Measurements from ENCODE around the gene RBCK1. TPM values are rescaled to one million over a fixed set of nuclear protein-coding genes. Genes with fewer than 3 reads are reported as not detected.
"Not testable (repeated sequence)": the region's sequence is repeated elsewhere in the genome, so short reads cannot be mapped to it uniquely, and the experiment has no call there.

Gene RBCK1
- polyA plus RNA-seq, 1 experiment, result 130 TPM

DNA sequence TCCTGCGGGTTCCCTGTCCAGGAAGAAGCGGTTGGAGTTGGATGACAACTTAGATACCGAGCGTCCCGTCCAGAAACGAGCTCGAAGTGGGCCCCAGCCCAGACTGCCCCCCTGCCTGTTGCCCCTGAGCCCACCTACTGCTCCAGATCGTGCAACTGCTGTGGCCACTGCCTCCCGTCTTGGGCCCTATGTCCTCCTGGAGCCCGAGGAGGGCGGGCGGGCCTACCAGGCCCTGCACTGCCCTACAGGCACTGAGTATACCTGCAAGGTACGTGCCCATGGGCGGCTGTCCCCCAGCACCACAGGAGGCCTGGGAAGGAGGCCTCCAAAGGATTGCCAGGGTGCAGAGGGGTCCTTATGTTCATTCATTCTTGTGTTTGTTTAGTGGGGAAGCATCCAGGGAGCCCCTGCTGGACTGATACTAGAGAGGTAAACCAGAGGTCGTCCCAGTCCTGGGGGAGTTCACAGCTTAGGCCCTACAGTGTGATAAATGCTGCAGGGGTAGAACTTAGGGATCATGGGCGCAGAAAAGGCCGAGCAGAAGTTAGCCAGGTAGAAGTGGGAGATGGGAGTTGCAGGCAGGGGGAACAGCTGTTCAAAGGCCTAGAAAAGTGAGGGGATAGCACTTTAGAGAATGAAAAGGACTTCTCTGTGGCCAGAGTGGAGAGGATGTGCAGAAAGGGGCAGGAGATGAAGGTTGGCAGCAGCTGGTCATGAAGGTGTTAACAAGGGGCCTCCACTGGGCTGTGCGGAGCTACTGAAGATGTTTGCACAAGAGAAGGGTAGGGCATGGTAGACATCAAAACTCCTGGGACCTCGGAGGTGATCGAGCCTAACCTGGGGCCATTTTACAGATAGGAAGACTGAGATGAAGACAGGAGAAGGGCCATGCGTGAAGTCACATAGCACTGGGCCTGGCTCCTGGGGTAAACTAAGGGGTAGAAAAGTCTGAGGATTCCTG, 19.8 kb upstream of the RBCK1 start:
- TF ChIP-seq, protein P1, sequence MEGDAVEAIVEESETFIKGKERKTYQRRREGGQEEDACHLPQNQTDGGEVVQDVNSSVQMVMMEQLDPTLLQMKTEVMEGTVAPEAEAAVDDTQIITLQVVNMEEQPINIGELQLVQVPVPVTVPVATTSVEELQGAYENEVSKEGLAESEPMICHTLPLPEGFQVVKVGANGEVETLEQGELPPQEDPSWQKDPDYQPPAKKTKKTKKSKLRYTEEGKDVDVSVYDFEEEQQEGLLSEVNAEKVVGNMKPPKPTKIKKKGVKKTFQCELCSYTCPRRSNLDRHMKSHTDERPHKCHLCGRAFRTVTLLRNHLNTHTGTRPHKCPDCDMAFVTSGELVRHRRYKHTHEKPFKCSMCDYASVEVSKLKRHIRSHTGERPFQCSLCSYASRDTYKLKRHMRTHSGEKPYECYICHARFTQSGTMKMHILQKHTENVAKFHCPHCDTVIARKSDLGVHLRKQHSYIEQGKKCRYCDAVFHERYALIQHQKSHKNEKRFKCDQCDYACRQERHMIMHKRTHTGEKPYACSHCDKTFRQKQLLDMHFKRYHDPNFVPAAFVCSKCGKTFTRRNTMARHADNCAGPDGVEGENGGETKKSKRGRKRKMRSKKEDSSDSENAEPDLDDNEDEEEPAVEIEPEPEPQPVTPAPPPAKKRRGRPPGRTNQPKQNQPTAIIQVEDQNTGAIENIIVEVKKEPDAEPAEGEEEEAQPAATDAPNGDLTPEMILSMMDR (IDR thresholded peaks at IDR 0.05; ENCODE audit: insufficient read depth, low read depth, low read length), result no peak
- POLR2A ChIA-PET, result no interaction called here
- Histone ChIP-seq H3K27me3 (ENCODE audit: control insufficient read depth, insufficient read depth, low read length) (no peaks in the 10 kb centered on the region), H3K4me3 (ENCODE audit: low read depth, low read length) (no peak overlapping the region), H3K36me3 (ENCODE audit: control insufficient read depth, insufficient read depth, low read length) (peaks cover 41% of the 10 kb centered on the region)
- CTCF ChIA-PET, result interaction anchor here (1.1 kb wide), 1 partner anchor 10 kb away, joined by 3 read pairs; no protein-coding TSS in a partner anchor
- DNase-seq (ENCODE audit: low read depth), result no peak

DNA sequence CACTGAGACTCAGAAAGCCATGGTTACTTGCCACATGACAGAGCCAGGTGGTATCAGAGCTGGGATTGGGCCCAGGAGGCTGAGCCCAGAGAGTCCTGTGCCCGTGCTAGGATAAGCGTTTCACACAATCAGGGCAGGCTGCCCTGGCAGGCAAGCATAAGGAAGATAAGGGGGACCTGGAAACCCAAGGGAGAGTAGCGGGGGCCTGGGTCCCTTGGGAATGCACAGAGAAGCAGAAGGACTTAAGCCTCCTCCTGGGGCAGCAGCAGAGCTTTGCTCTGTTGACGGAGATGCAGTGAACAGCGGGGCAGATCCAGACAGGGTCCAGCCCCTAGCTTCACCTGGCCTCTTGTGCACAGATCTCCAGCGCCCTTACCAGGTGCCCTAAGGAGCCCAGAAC, 18.9 kb upstream of the RBCK1 start:
- TF ChIP-seq, protein P1 (IDR thresholded peaks at IDR 0.05; ENCODE audit: insufficient read depth, low read depth, low read length), result no peak
- no peaks in the 10 kb centered on the region for H3K27me3 ChIP-seq (ENCODE audit: control insufficient read depth, insufficient read depth, low read length)
- no peak overlapping the region for H3K4me3 ChIP-seq (ENCODE audit: low read depth, low read length)
- ChIA-PET POLR2A (no interaction called here), CTCF (no interaction called here)
- DNase-seq (ENCODE audit: low read depth), result no peak
- H3K36me3 ChIP-seq (ENCODE audit: control insufficient read depth, insufficient read depth, low read length), result peaks cover 39% of the 10 kb centered on the region

DNA sequence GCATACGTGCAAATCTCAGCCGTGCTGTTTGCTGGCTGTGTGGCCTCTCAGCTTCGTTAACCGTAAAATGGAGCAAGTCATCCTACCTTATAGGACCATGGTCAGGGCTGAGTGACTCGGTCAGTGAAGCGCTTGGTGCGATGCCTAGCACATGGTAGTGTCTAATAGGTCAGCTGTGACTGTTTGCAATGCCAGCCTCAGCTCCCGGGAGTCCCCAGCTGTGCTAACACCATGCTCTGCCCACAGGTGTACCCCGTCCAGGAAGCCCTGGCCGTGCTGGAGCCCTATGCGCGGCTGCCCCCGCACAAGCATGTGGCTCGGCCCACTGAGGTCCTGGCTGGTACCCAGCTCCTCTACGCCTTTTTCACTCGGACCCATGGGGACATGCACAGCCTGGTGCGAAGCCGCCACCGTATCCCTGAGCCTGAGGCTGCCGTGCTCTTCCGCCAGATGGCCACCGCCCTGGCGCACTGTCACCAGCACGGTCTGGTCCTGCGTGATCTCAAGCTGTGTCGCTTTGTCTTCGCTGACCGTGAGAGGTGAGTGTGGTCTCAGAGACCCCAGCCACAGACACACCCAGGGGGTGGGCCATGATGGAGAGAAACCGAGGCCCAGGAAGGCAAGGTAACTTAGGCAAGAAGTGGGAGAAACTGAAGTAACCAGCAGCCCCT, 16.9 kb upstream of the RBCK1 start:
- ChIA-PET POLR2A (no interaction called here), CTCF (interaction anchor here (0.7 to 1.3 kb wide), 2 partner anchors 9 to 10 kb away, joined by 3 to 4 read pairs; no protein-coding TSS in a partner anchor)
- Histone ChIP-seq H3K27me3 (ENCODE audit: control insufficient read depth, insufficient read depth, low read length) (no peaks in the 10 kb centered on the region), H3K4me3 (ENCODE audit: low read depth, low read length) (no peak overlapping the region), H3K36me3 (ENCODE audit: control insufficient read depth, insufficient read depth, low read length) (peaks cover 47% of the 10 kb centered on the region)
- no peak for DNase-seq (ENCODE audit: low read depth)
- TF ChIP-seq, protein P1 (IDR thresholded peaks at IDR 0.05; ENCODE audit: insufficient read depth, low read depth, low read length), result no peak

DNA sequence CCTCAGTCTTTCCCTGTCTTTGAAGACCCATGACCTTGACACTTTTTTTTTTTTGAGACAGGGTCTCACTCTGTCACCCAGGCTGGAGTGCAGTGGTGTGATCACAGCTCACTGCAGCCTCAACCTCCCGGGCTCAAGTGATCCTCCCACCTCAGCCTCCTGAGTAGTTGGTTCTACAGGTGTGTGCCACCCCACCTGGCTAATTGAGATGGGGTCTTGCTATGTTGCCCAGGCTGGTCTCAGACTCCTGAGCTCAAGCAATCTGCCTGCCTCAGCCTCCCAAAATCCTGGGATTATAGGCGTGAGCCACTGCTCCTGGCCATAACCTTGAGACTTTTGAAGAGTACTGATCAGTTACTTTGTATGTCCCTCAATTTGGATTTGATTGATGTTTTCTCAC, 14.8 kb upstream of the RBCK1 start:
- H3K4me3 ChIP-seq (ENCODE audit: low read depth, low read length); H3K27me3 ChIP-seq (ENCODE audit: control insufficient read depth, insufficient read depth, low read length); CTCF ChIA-PET; DNase-seq (ENCODE audit: low read depth); POLR2A ChIA-PET: not testable (repeated sequence)
- H3K36me3 ChIP-seq (ENCODE audit: control insufficient read depth, insufficient read depth, low read length), result peaks cover 57% of the 10 kb centered on the region

DNA sequence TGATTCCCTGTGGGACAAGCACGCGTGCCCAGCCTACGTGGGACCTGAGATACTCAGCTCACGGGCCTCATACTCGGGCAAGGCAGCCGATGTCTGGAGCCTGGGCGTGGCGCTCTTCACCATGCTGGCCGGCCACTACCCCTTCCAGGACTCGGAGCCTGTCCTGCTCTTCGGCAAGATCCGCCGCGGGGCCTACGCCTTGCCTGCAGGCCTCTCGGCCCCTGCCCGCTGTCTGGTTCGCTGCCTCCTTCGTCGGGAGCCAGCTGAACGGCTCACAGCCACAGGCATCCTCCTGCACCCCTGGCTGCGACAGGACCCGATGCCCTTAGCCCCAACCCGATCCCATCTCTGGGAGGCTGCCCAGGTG, 11.9 kb upstream of the RBCK1 start:
- TF ChIP-seq, protein P1 (IDR thresholded peaks at IDR 0.05; ENCODE audit: insufficient read depth, low read depth, low read length), result no peak
- peaks cover 36% of the 10 kb centered on the region for H3K36me3 ChIP-seq (ENCODE audit: control insufficient read depth, insufficient read depth, low read length)
- DNase-seq (ENCODE audit: low read depth), result no peak
- H3K27me3 ChIP-seq (ENCODE audit: control insufficient read depth, insufficient read depth, low read length), result no peaks in the 10 kb centered on the region
- ChIA-PET CTCF (interaction anchor here (1.1 kb wide), 1 partner anchor 49 kb away, joined by 3 read pairs; no protein-coding TSS in a partner anchor), POLR2A (no interaction called here)
- H3K4me3 ChIP-seq (ENCODE audit: low read depth, low read length), result no peak overlapping the region

All from BJ (cell line).